ENCODE measurements around the gene TMEM183A.

DNA sequence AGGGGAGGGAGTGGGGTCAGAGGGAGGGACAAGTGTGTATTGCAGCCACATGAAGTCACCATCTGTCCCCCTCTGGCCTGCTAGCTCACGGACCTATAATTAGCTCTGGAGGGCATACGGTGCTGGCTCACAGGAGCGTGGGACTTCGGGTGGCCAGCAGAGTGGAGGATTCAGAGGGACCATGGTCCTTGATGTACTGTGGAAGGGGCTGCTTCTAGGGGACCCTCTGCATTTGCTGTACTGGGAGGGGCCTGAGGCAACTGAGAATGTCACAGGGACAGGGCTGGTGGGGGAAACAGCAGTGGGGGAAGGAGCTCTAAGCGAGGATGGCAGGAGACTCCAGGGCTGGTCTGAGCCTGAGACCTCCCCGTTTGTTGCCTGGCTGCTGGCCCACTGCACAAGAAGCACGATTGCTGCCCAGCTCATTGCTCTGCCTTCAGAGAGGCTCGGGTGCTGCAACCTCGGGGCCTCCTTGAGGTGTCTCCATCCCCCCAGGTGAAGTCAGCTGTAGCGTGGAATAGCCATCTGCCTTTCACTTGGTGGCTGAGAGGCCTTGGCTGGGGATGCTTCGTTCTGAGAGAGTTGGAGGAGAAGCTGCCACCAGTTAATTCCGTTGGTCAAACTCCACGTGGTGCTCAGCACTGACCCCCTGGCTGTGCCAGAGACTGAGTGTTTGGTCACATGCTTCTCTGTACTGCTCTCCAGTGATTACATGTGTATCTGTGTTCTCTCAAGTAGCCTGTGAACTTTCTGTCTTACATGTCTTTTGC is 21.8 kb downstream of the TMEM183A start:
- no peak for TF ChIP-seq CTCF (IDR thresholded peaks at IDR 0.05)
- no peak for TF ChIP-seq POLR2A (IDR thresholded peaks at IDR 0.05; ENCODE audit: low read depth)

Data from esophagus muscularis mucosa (tissue), 3 donors.